ENCODE results near the gene COL10A1.

DNA sequence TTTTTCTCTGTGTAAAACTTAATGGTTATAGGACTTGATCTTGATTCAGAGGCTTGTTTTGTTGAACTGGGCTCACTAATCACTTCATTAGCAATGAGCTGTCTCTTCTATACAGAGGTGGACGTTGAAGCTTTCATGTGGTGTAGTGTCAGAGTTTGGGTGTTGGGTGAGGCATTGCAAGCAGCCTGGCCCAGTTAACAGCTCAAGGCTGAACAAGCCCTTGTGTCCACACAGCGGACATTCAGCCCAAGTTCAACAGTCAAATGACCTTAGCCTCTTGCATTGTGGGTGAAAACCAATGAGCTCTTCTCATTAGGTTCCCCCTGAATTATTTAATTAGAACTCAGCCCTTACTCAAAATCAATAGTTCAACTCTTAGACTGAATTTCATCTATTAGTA, 12.5 kb downstream of the COL10A1 start:
- TF ChIP-seq RBAK (tag by site-specific recombination; IDR thresholded peaks at IDR 0.05) (no peak), ZNF274 (IDR thresholded peaks at IDR 0.05; ENCODE audit: low read length) (no peak), ZNF274 (tag by site-specific recombination; IDR thresholded peaks at IDR 0.05; ENCODE audit: borderline replicate concordance) (no peak), BCL11A (tag by site-specific recombination; IDR thresholded peaks at IDR 0.05; ENCODE audit: low read depth) (no peak), ZNF670 (tag by site-specific recombination; IDR thresholded peaks at IDR 0.05; ENCODE audit: low read depth) (no peak), ZNF140 (tag by site-specific recombination; IDR thresholded peaks at IDR 0.05) (no peak), ZNF629 (tag by site-specific recombination; IDR thresholded peaks at IDR 0.05) (no peak), ZNF23 (tag by site-specific recombination; IDR thresholded peaks at IDR 0.05; ENCODE audit: borderline replicate concordance) (no peak), KLF9 (tag by site-specific recombination; IDR thresholded peaks at IDR 0.05; ENCODE audit: low read depth) (no peak), ZXDB (tag by site-specific recombination; IDR thresholded peaks at IDR 0.05) (no peak), GLI4 (tag by site-specific recombination; IDR thresholded peaks at IDR 0.05) (no peak)
- TF ChIP-seq, protein P1, sequence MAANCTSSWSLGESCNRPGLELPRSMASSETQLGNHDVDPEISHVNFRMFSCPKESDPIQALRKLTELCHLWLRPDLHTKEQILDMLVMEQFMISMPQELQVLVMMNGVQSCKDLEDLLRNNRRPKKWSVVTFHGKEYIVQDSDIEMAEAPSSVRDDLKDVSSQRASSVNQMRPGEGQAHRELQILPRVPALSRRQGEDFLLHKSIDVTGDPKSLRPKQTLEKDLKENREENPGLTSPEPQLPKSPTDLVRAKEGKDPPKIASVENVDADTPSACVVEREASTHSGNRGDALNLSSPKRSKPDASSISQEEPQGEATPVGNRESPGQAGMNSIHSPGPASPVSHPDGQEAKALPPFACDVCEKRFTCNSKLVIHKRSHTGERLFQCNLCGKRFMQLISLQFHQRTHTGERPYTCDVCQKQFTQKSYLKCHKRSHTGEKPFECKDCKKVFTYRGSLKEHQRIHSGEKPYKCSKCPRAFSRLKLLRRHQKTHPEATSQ (tag by site-specific recombination; IDR thresholded peaks at IDR 0.05): no peak
- TF ChIP-seq, protein P2, sequence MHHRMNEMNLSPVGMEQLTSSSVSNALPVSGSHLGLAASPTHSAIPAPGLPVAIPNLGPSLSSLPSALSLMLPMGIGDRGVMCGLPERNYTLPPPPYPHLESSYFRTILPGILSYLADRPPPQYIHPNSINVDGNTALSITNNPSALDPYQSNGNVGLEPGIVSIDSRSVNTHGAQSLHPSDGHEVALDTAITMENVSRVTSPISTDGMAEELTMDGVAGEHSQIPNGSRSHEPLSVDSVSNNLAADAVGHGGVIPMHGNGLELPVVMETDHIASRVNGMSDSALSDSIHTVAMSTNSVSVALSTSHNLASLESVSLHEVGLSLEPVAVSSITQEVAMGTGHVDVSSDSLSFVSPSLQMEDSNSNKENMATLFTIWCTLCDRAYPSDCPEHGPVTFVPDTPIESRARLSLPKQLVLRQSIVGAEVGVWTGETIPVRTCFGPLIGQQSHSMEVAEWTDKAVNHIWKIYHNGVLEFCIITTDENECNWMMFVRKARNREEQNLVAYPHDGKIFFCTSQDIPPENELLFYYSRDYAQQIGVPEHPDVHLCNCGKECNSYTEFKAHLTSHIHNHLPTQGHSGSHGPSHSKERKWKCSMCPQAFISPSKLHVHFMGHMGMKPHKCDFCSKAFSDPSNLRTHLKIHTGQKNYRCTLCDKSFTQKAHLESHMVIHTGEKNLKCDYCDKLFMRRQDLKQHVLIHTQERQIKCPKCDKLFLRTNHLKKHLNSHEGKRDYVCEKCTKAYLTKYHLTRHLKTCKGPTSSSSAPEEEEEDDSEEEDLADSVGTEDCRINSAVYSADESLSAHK (tag by site-specific recombination; IDR thresholded peaks at IDR 0.05): no peak
- TF ChIP-seq, protein P3, sequence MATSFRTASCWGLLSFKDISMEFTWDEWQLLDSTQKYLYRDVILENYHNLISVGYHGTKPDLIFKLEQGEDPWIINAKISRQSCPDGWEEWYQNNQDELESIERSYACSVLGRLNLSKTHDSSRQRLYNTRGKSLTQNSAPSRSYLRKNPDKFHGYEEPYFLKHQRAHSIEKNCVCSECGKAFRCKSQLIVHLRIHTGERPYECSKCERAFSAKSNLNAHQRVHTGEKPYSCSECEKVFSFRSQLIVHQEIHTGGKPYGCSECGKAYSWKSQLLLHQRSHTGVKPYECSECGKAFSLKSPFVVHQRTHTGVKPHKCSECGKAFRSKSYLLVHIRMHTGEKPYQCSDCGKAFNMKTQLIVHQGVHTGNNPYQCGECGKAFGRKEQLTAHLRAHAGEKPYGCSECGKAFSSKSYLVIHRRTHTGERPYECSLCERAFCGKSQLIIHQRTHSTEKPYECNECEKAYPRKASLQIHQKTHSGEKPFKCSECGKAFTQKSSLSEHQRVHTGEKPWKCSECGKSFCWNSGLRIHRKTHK (tag by site-specific recombination; IDR thresholded peaks at IDR 0.05): no peak
- TF ChIP-seq, protein P4, sequence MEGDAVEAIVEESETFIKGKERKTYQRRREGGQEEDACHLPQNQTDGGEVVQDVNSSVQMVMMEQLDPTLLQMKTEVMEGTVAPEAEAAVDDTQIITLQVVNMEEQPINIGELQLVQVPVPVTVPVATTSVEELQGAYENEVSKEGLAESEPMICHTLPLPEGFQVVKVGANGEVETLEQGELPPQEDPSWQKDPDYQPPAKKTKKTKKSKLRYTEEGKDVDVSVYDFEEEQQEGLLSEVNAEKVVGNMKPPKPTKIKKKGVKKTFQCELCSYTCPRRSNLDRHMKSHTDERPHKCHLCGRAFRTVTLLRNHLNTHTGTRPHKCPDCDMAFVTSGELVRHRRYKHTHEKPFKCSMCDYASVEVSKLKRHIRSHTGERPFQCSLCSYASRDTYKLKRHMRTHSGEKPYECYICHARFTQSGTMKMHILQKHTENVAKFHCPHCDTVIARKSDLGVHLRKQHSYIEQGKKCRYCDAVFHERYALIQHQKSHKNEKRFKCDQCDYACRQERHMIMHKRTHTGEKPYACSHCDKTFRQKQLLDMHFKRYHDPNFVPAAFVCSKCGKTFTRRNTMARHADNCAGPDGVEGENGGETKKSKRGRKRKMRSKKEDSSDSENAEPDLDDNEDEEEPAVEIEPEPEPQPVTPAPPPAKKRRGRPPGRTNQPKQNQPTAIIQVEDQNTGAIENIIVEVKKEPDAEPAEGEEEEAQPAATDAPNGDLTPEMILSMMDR (tag by site-specific recombination; IDR thresholded peaks at IDR 0.05): no peak

Data from HEK293 (cell line).